Right lobe of liver (tissue), 6 donors: ENCODE results near the gene MAGI1. TPM values are rescaled to one million over a fixed set of nuclear protein-coding genes. Genes with fewer than 3 reads are reported as not detected.

ENCODE experiments used
- ATAC-seq, 4 donors: fragments of 200-7000 bp; cut with Tn5 transposase; one replicate each; pipeline ENCODE4 v1.9.1; 2020; ENCODE audit warnings: mild to moderate bottlenecking in 4 of 4, moderate library complexity in 4 of 4
- DNase-seq, 3 donors: peaks; one replicate each; pipeline ENCODE4 v3.0.0-alpha.2; 2020
- H3K27ac ChIP-seq, 3 donors: fragments of 200-600 bp; one replicate each; pipeline ENCODE4 v1.8.0; 2022
- H3K27me3 ChIP-seq, 2 donors: fragments of 200-600 bp; one replicate each; pipeline ENCODE4 v1.8.0; 2022
- H3K36me3 ChIP-seq, 4 donors: fragments of 200-600 bp; sonication (generic) in 1 of 4; one replicate each; pipeline versions ENCODE4 v1.5.1 to v1.8.0; 2017 to 2022; ENCODE audit warnings: control low read depth in 1 of 4
- H3K4me1 ChIP-seq, 4 donors: fragments of 200-600 bp; sonication (generic) in 1 of 4; one replicate each; pipeline versions ENCODE4 v1.5.1 to v1.8.0; 2017 to 2022; ENCODE audit warnings: control low read depth in 1 of 4
- H3K4me3 ChIP-seq, 3 donors: fragments of 200-600 bp; one replicate each; pipeline ENCODE4 v1.8.0; 2022
- H3K9me3 ChIP-seq, 4 donors: fragments of 200-600 bp; sonication (generic) in 1 of 4; one replicate each; pipeline versions ENCODE4 v1.5.1 to v1.8.0; 2017 to 2022; ENCODE audit warnings: control low read depth in 1 of 4
- POLR2A ChIP-seq: fragments of 450-650 bp; IDR thresholded peaks from one replicate; pipeline ENCODE4 v1.6.1; 2017; ENCODE audit warnings: antibody characterized with exemption, mild to moderate bottlenecking
- WGBS: methylation state at CpG from one replicate; pipeline ENCODE4 v1.1.6; 2018; ENCODE audit warnings: low coverage, low lambda C conversion rate; ENCODE audit not compliant: insufficient coverage; ENCODE audit errors: missing lambda C conversion rate; 5-methylcytosine and 5-hydroxymethylcytosine counted together
- intact Hi-C, 2 donors: fragments of 100-400 bp; cut with DNase I; formaldehyde crosslinking; loops; one replicate each; pipeline versions ENCODE4 v1.11.2 to v1.14.1; 2022
- total RNA-seq, 6 experiments: library from RNA; depleted of rRNA in 2 of 6; stranded (reverse); fragments of >200 nt in 2 of 6; fragmentation: NEBNext Ultra II Directional in 3 of 6; extraction: Animal tissue kit (Norgen Biotek cat#: 25700) in 3 of 6; gene quantifications; one replicate each; pipeline versions ENCODE4 v1.1.0 to v1.2.4, GENCODE V29; 2016 to 2023
- TF ChIP-seq, protein P1 (sequence below), 4 donors: fragments of 200-600 bp in 3 of 4; fragments of 450-650 bp in 1 of 4; IDR thresholded peaks; one replicate each; pipeline versions ENCODE4 v1.5.1 to v1.8.0; 2016 to 2022; ENCODE audit warnings: antibody characterized with exemption in 4 of 4, mild to moderate bottlenecking in 2 of 4
- donor health status: DM: no; HTN: yes; CAD: no.
- donor health status: DM: no; HTN: no; CAD: no.
- donor health status: DM: no; HTN: no; CAD: no.
- donor health status: DM: no; HTN: yes; CAD: no.
- donor health status: DM: no; HTN: yes; CAD: no.

The MAGI1 gene
- total RNA-seq, 6 experiments from 2014 or later = 22.6 to 37.7 (median 26.9) TPM

DNA sequence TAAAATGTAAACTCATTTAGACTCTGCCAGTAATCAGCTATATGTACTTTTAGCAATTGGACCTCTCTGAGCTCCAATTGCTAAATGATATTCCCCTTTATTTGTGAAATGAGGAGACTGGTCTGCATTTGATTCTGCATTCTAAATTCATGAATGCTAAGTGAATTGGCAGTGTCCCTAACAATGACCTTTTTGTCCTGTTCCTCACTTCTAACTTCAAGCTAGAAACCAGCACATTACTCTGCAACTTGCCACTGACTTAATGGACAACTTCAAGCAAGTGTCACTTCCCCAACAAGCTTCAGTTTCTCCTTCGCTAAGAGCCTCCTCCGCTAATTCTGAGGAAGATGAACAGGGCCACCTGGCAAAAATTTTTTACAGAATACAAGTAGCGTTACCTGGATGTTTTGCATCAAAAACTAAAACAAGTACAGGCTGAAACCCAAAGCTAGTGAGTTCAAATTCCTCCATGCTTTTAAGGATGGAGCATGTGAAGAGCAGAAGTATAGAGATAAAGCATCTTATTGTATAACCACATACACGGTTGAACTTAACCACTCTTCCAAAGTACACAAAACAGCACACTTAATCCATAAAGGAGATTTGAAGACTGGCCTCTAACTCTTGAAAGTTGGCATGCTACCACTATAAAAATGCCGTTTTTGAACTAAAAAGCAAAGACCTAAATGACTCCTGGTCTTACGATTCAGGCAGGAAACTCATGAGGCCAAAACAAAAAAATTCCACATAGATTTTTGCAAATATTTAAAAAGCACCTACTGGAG is 207.6 kb downstream of the MAGI1 start:
- WGBS = 67% methylated on average over 6 of the region's 6 CpGs
- no peaks in the 10 kb centered on the region for H3K36me3 ChIP-seq
- H3K9me3 ChIP-seq = no peaks in the 10 kb centered on the region
- ATAC-seq = no peak
- no peaks in the 10 kb centered on the region for H3K27me3 ChIP-seq
- no peak for DNase-seq
- TF ChIP-seq POLR2A = no peak
- TF ChIP-seq, protein P1, sequence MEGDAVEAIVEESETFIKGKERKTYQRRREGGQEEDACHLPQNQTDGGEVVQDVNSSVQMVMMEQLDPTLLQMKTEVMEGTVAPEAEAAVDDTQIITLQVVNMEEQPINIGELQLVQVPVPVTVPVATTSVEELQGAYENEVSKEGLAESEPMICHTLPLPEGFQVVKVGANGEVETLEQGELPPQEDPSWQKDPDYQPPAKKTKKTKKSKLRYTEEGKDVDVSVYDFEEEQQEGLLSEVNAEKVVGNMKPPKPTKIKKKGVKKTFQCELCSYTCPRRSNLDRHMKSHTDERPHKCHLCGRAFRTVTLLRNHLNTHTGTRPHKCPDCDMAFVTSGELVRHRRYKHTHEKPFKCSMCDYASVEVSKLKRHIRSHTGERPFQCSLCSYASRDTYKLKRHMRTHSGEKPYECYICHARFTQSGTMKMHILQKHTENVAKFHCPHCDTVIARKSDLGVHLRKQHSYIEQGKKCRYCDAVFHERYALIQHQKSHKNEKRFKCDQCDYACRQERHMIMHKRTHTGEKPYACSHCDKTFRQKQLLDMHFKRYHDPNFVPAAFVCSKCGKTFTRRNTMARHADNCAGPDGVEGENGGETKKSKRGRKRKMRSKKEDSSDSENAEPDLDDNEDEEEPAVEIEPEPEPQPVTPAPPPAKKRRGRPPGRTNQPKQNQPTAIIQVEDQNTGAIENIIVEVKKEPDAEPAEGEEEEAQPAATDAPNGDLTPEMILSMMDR (IDR thresholded peaks at IDR 0.05) = no peak
- H3K27ac ChIP-seq = no peak overlapping the region
- no peak overlapping the region for H3K4me3 ChIP-seq
- peaks cover 0 to 16% (median 0%) of the 10 kb centered on the region in 4 donors for H3K4me1 ChIP-seq
- intact Hi-C loops = no loop called here

DNA sequence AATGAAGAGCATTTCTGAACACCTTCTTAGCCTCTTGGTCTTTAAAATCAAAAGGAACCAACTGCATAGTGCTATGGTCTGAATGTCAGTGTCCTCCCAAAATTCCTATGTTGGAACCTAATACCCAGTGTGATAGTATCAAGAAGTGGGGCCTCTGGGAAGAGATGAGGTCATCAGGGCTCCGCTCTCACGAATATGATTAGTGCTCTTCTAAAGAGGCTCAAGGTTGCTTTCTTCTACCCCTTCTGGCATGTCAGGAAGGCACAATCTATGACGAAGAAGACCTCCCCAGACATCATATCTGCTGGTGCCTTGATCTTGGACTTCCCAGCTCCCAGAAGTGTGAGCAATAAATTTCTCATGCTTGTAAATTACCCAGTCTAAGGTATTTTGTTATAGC is 209.5 kb downstream of the MAGI1 start:
- WGBS = 100% methylated on average over 3 of the region's 3 CpGs
- no peaks in the 10 kb centered on the region for H3K27me3 ChIP-seq
- no peaks in the 10 kb centered on the region for H3K9me3 ChIP-seq
- peaks cover 0 to 16% (median 0%) of the 10 kb centered on the region in 4 donors for H3K4me1 ChIP-seq
- no peak for ATAC-seq
- TF ChIP-seq POLR2A = no peak
- TF ChIP-seq, protein P1 (IDR thresholded peaks at IDR 0.05) = no peak
- H3K27ac ChIP-seq = no peak overlapping the region
- H3K36me3 ChIP-seq = no peaks in the 10 kb centered on the region
- no peak for DNase-seq
- intact Hi-C loops = no loop called here
- no peak overlapping the region for H3K4me3 ChIP-seq

DNA sequence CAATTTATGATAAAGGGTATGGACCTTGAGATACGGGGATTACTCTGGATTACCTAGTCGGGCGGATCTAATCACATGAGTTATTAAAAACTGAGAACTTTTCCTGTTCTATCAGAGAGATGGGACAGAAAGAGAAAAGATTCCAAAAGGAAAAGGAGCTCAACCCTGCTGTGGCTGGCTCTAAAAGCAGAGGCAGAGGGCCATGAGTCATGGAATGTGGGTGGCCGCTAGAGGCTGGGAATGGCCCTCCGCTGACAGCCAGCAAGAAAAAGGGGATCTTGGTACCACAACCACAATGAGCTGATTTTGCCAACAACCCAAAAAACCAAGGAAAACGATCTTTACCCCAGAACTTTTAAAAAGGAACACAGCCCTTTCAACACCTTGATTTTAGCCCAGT is 210.0 kb downstream of the MAGI1 start:
- DNase-seq = no peak
- no peak for ATAC-seq
- no peak for TF ChIP-seq POLR2A
- TF ChIP-seq, protein P1 (IDR thresholded peaks at IDR 0.05) = no peak
- 75% methylated on average over 6 of the region's 6 CpGs for WGBS
- H3K27me3 ChIP-seq = no peaks in the 10 kb centered on the region
- no peak overlapping the region for H3K27ac ChIP-seq
- H3K4me1 ChIP-seq = peaks cover 0 to 15% (median 0%) of the 10 kb centered on the region in 4 donors
- H3K4me3 ChIP-seq = no peak overlapping the region
- H3K36me3 ChIP-seq = no peaks in the 10 kb centered on the region
- no peaks in the 10 kb centered on the region for H3K9me3 ChIP-seq
- intact Hi-C loops = no loop called here

DNA sequence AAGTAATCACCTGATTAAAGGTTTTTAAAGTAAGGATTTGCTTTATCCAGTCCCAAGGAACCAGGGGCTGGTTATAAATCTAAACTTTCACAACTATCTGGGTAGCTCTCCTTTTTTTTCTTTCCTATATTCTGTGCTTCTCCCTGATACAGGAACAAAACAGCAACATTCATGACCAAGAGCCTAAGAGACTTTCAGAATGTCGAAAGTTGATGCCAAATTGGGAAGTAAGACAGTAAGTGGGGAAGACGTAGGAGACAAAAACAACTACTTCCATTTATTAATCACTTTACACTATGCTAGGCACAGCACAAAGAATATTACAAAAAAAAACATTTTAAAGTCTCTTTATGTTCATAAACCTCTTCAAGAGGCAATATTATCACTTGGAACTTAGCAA is 211.6 kb downstream of the MAGI1 start:
- H3K36me3 ChIP-seq = no peaks in the 10 kb centered on the region
- WGBS = 48% methylated on average over 2 of the region's 2 CpGs
- H3K4me3 ChIP-seq = no peak overlapping the region
- H3K4me1 ChIP-seq = peaks cover 0 to 9% (median 0%) of the 10 kb centered on the region in 4 donors
- no peaks in the 10 kb centered on the region for H3K27me3 ChIP-seq
- H3K9me3 ChIP-seq = no peaks in the 10 kb centered on the region
- DNase-seq (no peak), ATAC-seq (peak in 1 of 4 donors; percentile 29)
- intact Hi-C loops = no loop called here
- no peak overlapping the region for H3K27ac ChIP-seq
- no peak for TF ChIP-seq POLR2A
- TF ChIP-seq, protein P1 (IDR thresholded peaks at IDR 0.05) = no peak
